GM18519 (cell line): ENCODE data around the gene BSG.
"Not testable (repeated sequence)": the region's sequence is repeated elsewhere in the genome, so short reads cannot be mapped to it uniquely, and the experiment has no call there.

ENCODE experiments used
- ATAC-seq: cut with Tn5 transposase; IDR thresholded peaks from one replicate; pipeline ENCODE4 v1.9.1; 2021; ENCODE audit warnings: mild to moderate bottlenecking, moderate library complexity; ENCODE audit not compliant: unreplicated experiment, low FRiP score

Gene BSG

GRCh38 chr19:616747-617526 lies 44.5 kb downstream of the BSG start:
- no peak for ATAC-seq

- no peak for ATAC-seq
Measured at GRCh38 chr19:617551-618246, 45.3 kb downstream of the BSG start.

- no peak for ATAC-seq
Measured at GRCh38 chr19:618247-618619, 45.8 kb downstream of the BSG start.

- no peak for ATAC-seq
Measured at GRCh38 chr19:618674-619285, 46.4 kb downstream of the BSG start.

GRCh38 chr19:619286-620002 lies 47.0 kb downstream of the BSG start:
- no peak for ATAC-seq

GRCh38 chr19:620166-620862 lies 47.9 kb downstream of the BSG start:
- ATAC-seq, result no peak

GRCh38 chr19:621191-621590 lies 48.8 kb downstream of the BSG start:
- not testable (repeated sequence) for ATAC-seq

- no peak for ATAC-seq
Measured at GRCh38 chr19:621819-622218, 49.4 kb downstream of the BSG start.

GRCh38 chr19:622666-623065 lies 50.3 kb downstream of the BSG start:
- no peak for ATAC-seq

DNA sequence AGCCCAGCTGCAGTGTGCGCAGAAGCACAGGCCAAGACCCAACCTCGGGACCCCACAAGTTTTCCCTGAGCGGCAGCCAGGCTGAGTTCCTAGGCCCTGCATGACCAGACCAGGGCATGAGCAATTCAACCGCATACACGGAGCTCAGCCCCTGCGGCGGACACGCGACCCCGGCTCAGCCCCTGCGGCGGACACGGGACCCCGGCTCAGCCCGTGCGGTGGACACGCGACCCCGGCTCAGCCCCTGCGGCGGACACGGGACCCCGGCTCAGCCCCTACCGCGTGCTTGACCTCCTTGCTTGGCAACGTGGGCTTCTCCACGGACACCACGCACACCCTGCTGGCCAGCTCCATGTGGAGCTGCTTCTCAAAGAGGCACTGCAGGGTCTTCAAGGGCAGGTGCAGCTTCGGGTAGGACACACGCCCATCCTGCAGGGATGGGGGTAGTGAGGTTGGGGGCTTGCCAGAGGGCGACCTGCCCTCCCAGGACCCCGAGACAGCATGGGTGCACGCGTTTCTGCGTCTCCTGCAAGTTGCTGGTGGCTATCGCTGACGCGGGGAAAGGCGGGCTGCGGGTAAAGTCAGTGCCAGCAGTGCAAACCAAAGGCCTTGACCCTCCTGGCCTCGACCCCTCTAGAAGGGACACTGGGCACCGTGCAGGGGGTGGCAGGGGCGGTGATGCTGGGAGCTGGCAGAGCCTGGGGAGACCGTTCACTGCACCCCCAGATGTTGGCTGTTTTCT lies 51.0 kb downstream of the BSG start:
- no peak for ATAC-seq

DNA sequence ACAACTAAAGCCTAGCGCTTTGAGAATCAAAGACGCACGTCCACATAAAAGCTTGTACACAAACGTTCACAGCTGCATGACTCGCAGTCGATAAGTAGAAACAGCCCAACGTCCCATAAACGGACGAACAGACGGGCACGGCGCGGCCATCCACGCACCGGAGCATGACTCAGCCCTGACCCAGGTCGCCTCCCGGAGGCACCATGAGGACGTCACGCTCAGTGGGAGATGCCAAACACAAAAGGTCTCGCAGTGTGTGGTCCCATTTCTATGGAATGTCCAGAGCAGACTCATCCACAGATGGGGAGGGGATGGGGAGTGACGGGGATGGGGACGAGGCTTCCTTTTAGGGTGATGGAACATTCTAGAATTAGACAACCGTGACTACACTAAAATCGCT lies 51.6 kb downstream of the BSG start:
- ATAC-seq, result no peak

DNA sequence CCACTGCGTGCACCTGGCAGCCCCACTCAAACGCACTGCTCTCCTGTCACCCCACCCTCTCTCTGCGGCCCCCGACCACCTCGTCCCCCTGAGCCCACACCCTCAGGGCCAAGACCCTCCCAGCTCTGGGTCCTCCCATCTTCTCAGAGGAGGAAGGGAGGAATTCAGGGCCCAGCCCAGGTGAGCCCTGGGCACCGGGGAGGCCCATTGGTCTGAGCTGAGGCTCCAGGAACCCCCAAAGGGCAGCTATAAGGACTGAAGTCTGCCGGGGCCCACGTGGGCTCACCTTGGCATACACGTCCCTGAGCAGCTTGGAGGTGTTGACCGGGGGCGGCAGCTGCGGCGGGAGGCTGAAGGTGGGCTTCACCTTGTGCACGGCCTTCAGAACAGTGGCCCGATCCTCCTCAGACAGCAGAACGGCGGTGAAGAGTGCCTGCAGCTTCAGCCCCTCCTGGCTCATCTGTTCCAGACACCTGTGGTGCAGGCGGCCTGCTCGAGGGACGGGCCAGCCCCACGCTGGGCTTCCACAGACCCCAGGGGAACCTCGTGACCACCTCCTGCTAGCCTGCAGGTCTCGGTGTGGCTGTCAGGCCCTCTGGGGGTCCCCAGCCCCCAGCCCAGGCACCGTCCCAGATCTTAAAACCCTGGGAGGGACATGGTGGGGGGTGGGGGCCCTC lies 52.2 kb downstream of the BSG start:
- ATAC-seq, result no peak

DNA sequence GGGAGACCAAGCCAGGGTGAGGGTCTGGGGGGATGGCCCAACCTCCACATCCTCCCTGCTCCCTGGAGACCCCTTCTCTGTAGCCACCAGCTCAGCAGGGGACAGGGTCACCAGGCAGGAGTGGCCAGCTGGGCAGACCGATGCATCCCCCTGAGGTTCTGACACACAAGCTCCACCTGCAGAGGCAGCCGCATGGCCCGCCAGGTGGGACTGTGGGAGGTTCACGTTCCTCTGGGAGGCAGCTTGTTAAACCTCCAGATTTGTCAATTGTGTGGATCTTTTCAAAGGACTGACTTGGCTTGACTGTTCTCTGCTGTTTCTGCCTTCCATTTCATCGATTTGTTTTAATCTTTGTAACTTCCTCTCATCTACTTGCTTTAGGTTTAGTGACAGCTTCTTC lies 52.9 kb downstream of the BSG start:
- ATAC-seq, result no peak

- ATAC-seq, result not testable (repeated sequence)
Measured at GRCh38 chr19:626566-626965, 54.2 kb downstream of the BSG start.

- no peak for ATAC-seq
Measured at GRCh38 chr19:628168-628567, 55.8 kb downstream of the BSG start.

- not testable (repeated sequence) for ATAC-seq
Measured at GRCh38 chr19:629515-629914, 57.1 kb downstream of the BSG start.

GRCh38 chr19:629961-630714 lies 57.7 kb downstream of the BSG start:
- no peak for ATAC-seq

DNA sequence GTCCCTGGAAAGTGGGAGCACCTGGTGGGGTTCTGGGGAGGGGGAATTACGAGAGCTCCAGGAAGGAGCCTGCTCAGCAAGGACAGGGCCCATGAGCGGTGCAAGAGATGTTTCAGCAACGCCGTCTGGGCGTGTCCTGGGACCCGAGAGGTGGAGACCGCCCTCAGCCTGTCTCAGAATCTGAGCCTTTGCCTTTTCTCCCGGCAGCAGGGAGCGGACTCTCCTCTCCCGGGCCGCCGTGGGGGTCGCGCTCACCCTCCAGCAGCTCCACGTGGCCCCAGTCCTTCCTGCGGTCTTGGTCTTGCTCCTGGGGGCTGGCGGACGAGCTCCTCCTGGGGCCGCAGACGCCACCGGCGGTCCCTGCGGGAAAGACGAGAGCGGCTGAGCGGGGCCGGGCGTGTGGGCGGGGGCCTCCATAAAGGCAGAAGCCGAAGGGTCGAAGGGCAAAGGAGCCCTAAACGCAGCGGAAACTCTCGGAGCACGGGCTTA lies 60.2 kb downstream of the BSG start:
- no peak for ATAC-seq
